Endothelial cell (in vitro differentiated cells): ENCODE results near the gene MYH11. TPM values are rescaled to one million over a fixed set of nuclear protein-coding genes. Genes with fewer than 3 reads are reported as not detected.

ENCODE experiments used
- DNase-seq: peaks from one replicate; pipeline ENCODE4 v3.0.0; 2021; ENCODE audit warnings: low spot score
- H3K27ac Mint-ChIP-seq: one replicate; pipeline ENCODE4 v1.8.0; 2021; ENCODE audit warnings: mixed read lengths, inconsistent platforms; ENCODE audit not compliant: unreplicated experiment
- H3K27me3 Mint-ChIP-seq: one replicate; pipeline ENCODE4 v1.8.0; 2021; ENCODE audit warnings: mild to moderate bottlenecking, moderate library complexity, mixed read lengths, inconsistent platforms; ENCODE audit not compliant: unreplicated experiment
- H3K36me3 Mint-ChIP-seq: one replicate; pipeline ENCODE4 v1.8.0; 2021; ENCODE audit warnings: mild to moderate bottlenecking, low read depth, mixed read lengths, inconsistent platforms; ENCODE audit not compliant: unreplicated experiment
- H3K4me1 Mint-ChIP-seq: one replicate; pipeline ENCODE4 v1.8.0; 2021; ENCODE audit warnings: mild to moderate bottlenecking, mixed read lengths, inconsistent platforms; ENCODE audit not compliant: unreplicated experiment
- H3K4me3 Mint-ChIP-seq: one replicate; pipeline ENCODE4 v1.8.0; 2021; ENCODE audit warnings: mild to moderate bottlenecking, mixed read lengths, inconsistent platforms; ENCODE audit not compliant: unreplicated experiment
- H3K9me3 Mint-ChIP-seq: one replicate; pipeline ENCODE4 v1.8.0; 2021; ENCODE audit warnings: mixed read lengths, inconsistent platforms; ENCODE audit not compliant: unreplicated experiment
- total RNA-seq: library from RNA; stranded (reverse); fragmentation: NEBNext Ultra II Directional; extraction: Animal tissue kit (Norgen Biotek cat#: 25700); gene quantifications from one replicate; pipeline ENCODE4 v1.2.1, GENCODE V29; 2021; ENCODE audit not compliant: unreplicated experiment
- TF ChIP-seq, protein P1 (sequence below): fragments of 200-600 bp; sonication (generic); IDR thresholded peaks from one replicate; pipeline ENCODE4 v1.5.0; 2021; ENCODE audit warnings: antibody characterized with exemption; ENCODE audit not compliant: unreplicated experiment

Gene MYH11
- total RNA-seq, 1 donor from 2014 or later: 0.51 TPM

GRCh38 chr16:15747937-15748336 lies 108.9 kb downstream of the MYH11 start:
- H3K9me3 Mint-ChIP-seq: no peaks in the 10 kb centered on the region
- TF ChIP-seq, protein P1, sequence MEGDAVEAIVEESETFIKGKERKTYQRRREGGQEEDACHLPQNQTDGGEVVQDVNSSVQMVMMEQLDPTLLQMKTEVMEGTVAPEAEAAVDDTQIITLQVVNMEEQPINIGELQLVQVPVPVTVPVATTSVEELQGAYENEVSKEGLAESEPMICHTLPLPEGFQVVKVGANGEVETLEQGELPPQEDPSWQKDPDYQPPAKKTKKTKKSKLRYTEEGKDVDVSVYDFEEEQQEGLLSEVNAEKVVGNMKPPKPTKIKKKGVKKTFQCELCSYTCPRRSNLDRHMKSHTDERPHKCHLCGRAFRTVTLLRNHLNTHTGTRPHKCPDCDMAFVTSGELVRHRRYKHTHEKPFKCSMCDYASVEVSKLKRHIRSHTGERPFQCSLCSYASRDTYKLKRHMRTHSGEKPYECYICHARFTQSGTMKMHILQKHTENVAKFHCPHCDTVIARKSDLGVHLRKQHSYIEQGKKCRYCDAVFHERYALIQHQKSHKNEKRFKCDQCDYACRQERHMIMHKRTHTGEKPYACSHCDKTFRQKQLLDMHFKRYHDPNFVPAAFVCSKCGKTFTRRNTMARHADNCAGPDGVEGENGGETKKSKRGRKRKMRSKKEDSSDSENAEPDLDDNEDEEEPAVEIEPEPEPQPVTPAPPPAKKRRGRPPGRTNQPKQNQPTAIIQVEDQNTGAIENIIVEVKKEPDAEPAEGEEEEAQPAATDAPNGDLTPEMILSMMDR: no peak
- no peaks in the 10 kb centered on the region for H3K4me1 Mint-ChIP-seq
- no peaks in the 10 kb centered on the region for H3K36me3 Mint-ChIP-seq
- peaks cover 7% of the 10 kb centered on the region for H3K27me3 Mint-ChIP-seq
- H3K4me3 Mint-ChIP-seq: no peak overlapping the region
- H3K27ac Mint-ChIP-seq: no peak overlapping the region
- no peak for DNase-seq

DNA sequence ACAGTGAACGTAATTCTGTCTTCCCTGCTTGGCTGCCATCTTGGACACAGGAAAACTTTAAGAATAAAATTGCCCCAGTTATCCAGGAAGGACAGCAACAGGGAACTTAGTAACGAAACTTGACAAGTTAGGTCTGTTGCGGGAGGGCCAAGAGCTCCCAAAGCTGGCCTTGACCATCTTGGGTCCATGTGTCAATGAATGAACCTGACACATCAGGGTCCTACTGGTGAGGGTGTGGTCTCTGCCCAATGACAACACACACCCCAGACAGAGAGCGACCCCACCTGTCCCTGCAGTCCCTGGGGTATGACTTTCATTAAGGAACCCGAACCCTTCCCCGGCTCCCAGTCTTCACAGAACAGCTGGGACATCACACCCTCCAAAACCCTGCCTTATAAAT lies 110.5 kb downstream of the MYH11 start:
- H3K4me1 Mint-ChIP-seq: no peaks in the 10 kb centered on the region
- H3K27ac Mint-ChIP-seq: no peak overlapping the region
- no peak overlapping the region for H3K4me3 Mint-ChIP-seq
- TF ChIP-seq, protein P1: no peak
- no peak for DNase-seq
- peaks cover 4% of the 10 kb centered on the region for H3K9me3 Mint-ChIP-seq
- peaks cover 5% of the 10 kb centered on the region for H3K36me3 Mint-ChIP-seq
- peaks cover 7% of the 10 kb centered on the region for H3K27me3 Mint-ChIP-seq

DNA sequence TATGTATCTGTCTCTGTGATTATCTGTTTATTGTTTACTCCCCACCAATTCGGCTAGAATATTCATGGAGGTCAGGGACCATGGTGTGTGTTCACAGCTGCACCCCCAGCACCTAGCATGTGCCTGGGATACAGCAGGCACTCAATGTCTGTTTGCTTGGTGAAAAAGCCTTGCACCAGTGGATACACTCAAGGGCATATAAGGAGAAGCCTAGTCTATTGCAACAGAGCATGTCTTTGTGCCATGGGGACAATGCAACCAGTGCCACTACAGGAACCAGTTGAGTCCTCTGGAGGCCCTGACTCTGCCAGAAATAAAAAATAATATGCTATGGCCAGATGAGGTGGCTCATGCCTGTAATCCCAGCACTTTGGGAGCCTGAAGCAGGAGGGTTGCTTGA lies 113.2 kb downstream of the MYH11 start:
- Mint-ChIP-seq H3K9me3 (peaks cover 4% of the 10 kb centered on the region), H3K36me3 (peaks cover 5% of the 10 kb centered on the region), H3K4me1 (no peaks in the 10 kb centered on the region), H3K4me3 (no peak overlapping the region), H3K27ac (no peak overlapping the region), H3K27me3 (peaks cover 6% of the 10 kb centered on the region)
- TF ChIP-seq, protein P1: no peak
- DNase-seq: no peak

DNA sequence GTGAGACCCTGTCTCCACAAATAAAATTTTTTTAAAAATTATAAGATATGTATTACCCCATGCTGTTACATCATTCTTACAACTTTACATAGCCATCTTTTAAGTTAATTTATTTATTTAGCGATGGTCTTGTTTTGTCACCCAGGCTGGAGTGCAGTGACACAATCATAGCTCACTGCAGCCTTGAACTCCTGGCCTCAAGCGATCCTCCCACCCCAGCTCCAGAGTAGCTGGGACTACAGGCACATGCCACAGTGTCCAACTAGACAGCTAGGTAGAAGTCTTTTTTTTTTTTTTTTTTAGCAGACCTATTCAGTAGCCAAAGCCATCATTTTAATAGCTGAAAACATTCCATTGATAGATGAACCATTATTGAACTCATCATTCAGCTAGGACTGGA lies 114.1 kb downstream of the MYH11 start:
- peaks cover 4% of the 10 kb centered on the region for H3K27me3 Mint-ChIP-seq
- H3K36me3 Mint-ChIP-seq: peaks cover 5% of the 10 kb centered on the region
- TF ChIP-seq, protein P1: no peak
- no peaks in the 10 kb centered on the region for H3K4me1 Mint-ChIP-seq
- no peak overlapping the region for H3K4me3 Mint-ChIP-seq
- no peak overlapping the region for H3K27ac Mint-ChIP-seq
- peaks cover 4% of the 10 kb centered on the region for H3K9me3 Mint-ChIP-seq
- DNase-seq: no peak

DNA sequence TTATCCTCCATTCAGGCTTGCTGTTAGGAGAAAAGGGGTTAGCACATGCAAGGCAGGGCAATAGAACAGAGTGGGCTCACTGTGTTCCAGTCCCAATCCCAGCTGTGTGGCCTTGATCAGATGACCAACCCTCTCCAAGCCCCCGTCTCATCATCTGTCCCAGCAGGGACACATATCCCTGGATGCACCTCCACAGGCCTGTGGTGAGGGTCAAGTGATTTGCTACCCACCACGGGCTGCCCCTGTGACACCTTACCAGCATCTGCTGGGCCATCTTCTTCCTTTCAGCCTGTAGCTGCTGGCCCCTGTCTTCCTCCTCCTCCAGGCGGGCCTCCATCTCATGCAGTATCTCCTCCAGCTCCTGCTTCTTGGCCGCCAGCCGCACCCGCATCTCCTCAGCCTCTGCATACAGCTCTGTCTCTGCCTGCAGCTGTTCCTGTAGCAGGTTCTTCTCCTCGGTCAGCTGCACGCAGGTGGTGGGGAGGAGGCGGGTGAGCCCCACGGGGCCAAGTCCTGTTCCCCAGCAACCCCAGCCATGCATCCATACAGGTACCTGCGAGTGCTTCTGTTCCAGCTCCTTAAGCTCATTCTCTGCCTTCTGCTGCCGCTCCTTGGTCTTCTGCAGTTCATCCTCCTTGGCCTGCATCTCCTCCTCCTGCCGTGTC lies 115.5 kb downstream of the MYH11 start:
- no peak overlapping the region for H3K4me3 Mint-ChIP-seq
- DNase-seq: no peak
- peaks cover 8% of the 10 kb centered on the region for H3K4me1 Mint-ChIP-seq
- no peaks in the 10 kb centered on the region for H3K27me3 Mint-ChIP-seq
- no peak overlapping the region for H3K27ac Mint-ChIP-seq
- peaks cover 4% of the 10 kb centered on the region for H3K9me3 Mint-ChIP-seq
- H3K36me3 Mint-ChIP-seq: peaks cover 5% of the 10 kb centered on the region
- TF ChIP-seq, protein P1: no peak
